Adrenal gland (tissue), 12 donors: ENCODE data around the gene DLGAP3. TPM values are rescaled to one million over a fixed set of nuclear protein-coding genes. Genes with fewer than 3 reads are reported as not detected.

ENCODE experiments used
- DNase-seq, 7 donors: peaks; one replicate each; pipeline ENCODE4 v3.0.0-alpha.2; 2019 to 2020
- H3K27ac ChIP-seq, 5 donors: fragments of 200-600 bp; sonication (generic) in 4 of 5; 1 replicate in 3 of 5; 2 replicates in 2 of 5; pipeline versions ENCODE4 v1.5.1 to v1.8.0; 2016 to 2020; ENCODE audit warnings: mild to moderate bottlenecking in 1 of 5
- H3K27me3 ChIP-seq: fragments of 200-600 bp; 2 replicates; pipeline ENCODE4 v1.8.0; 2021
- H3K36me3 ChIP-seq, 2 donors: fragments of 200-600 bp; replicated peaks in 1 of 2; 1 replicate in 1 of 2; 2 replicates in 1 of 2; pipeline versions ENCODE4 v1.5.1 to v1.8.0; 2018 to 2022
- H3K4me1 ChIP-seq, 2 donors: fragments of 200-600 bp; replicated peaks in 1 of 2; 1 replicate in 1 of 2; 2 replicates in 1 of 2; pipeline versions ENCODE4 v1.5.1 to v1.8.0; 2018 to 2021
- H3K4me3 ChIP-seq, 4 donors: fragments of 200-600 bp; sonication (generic) in 3 of 4; one replicate each; pipeline ENCODE4 v1.5.1; 2016 to 2018
- H3K9me3 ChIP-seq, 3 donors: fragments of 200-600 bp; sonication (generic) in 1 of 3; replicated peaks in 1 of 3; 1 replicate in 2 of 3; 2 replicates in 1 of 3; pipeline versions ENCODE4 v1.5.1 to v1.8.0; 2016 to 2021
- POLR2A ChIP-seq, 2 donors: fragments of 450-650 bp; IDR thresholded peaks; one replicate each; pipeline ENCODE4 v1.6.1; 2017; ENCODE audit warnings: antibody characterized with exemption in 2 of 2, mild to moderate bottlenecking in 2 of 2, moderate library complexity in 1 of 2
- WGBS, 4 donors: extraction: QIAGEN DNeasy Blood & Tissue Kit in 2 of 4; methylation state at CpG; one replicate each; pipeline versions ENCODE4 v1.1.5 to v1.1.7; 2013 to 2017; 5-methylcytosine and 5-hydroxymethylcytosine counted together
- intact Hi-C, 2 donors: fragments of 100-400 bp; cut with DNase I; formaldehyde crosslinking; loops; one replicate each; pipeline versions ENCODE4 v1.14.1 to v1.15.0; 2022 to 2023
- polyA plus RNA-seq, 3 donors: library from polyadenylated mRNA; stranded (reverse); fragments of 200-250 nt in 2 of 3; fragments of 350-450 nt in 1 of 3; fragmentation: Illumina TruSeq in 1 of 3; extraction: RNeasy Lipid Tissue Mini Kit (QIAGEN cat#74804) in 1 of 3; gene quantifications; one replicate each; pipeline ENCODE4 v1.2.3, GENCODE V29; 2013 to 2014
- total RNA-seq, 9 donors: library from RNA; depleted of rRNA in 4 of 9; stranded (reverse); fragments of >200 nt in 4 of 9; fragments of 120-200 nt in 1 of 9; fragmentation: NEBNext Ultra II Directional in 1 of 9; extraction: Animal tissue kit (Norgen Biotek cat#: 25700) in 1 of 9; gene quantifications; one replicate each; pipeline versions ENCODE4 v1.1.0 to v1.2.4, GENCODE V29; 2013 to 2023
- TF ChIP-seq, protein P1 (sequence below), 6 experiments: fragments of 450-650 bp in 4 of 6; fragments of 200-600 bp in 2 of 6; sonication (generic) in 1 of 6; IDR thresholded peaks; 1 replicate in 5 of 6; 2 replicates in 1 of 6; pipeline versions ENCODE4 v1.5.1 to v1.8.0; 2016 to 2021; ENCODE audit warnings: antibody characterized with exemption in 6 of 6, mild to moderate bottlenecking in 2 of 6, moderate library complexity in 1 of 6
- donor health status: healthy with polysubstance abuse.
- donor health status: Bipolar disorder and iron deficiency.
- donor health status: DM: yes; HTN: yes; CAD: no.
- donor health status: DM: no; HTN: no; CAD: no.
- donor health status: DM: no; HTN: no; CAD: no.
- donor health status: DM: yes; HTN: yes; CAD: no.

DLGAP3 gene
- total and polyA plus RNA-seq, 12 donors, result 0.13 to 1.6 (median 0.47) TPM

DNA sequence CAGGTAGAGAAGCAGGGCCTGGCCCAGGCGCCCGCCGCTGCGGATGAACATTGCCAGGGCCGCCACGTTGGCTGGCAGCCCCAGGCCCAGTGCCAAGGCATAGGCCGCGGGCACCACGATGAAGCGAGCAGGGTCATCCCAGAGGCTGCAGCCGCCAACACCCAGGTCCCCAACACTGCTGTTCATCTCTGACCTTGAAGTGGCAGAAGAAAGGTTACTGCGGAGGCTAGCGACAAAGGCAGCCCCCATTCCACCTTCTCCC is 47.7 kb upstream of the DLGAP3 start:
- Histone ChIP-seq H3K27ac (peak overlapping the region in 3 of 5 donors; percentile 26 to 76 (median 49)), H3K9me3 (no peaks in the 10 kb centered on the region), H3K27me3 (no peaks in the 10 kb centered on the region), H3K4me1 (peaks cover 14 to 21% of the 10 kb centered on the region in 2 donors), H3K4me3 (no peak overlapping the region), H3K36me3 (no peaks in the 10 kb centered on the region)
- whole genome bisulfite sequencing, 4 donors, result 31 to 72% (median 52%) methylated on average over 3 to 13 of the region's 13 CpGs
- TF ChIP-seq, protein P1, sequence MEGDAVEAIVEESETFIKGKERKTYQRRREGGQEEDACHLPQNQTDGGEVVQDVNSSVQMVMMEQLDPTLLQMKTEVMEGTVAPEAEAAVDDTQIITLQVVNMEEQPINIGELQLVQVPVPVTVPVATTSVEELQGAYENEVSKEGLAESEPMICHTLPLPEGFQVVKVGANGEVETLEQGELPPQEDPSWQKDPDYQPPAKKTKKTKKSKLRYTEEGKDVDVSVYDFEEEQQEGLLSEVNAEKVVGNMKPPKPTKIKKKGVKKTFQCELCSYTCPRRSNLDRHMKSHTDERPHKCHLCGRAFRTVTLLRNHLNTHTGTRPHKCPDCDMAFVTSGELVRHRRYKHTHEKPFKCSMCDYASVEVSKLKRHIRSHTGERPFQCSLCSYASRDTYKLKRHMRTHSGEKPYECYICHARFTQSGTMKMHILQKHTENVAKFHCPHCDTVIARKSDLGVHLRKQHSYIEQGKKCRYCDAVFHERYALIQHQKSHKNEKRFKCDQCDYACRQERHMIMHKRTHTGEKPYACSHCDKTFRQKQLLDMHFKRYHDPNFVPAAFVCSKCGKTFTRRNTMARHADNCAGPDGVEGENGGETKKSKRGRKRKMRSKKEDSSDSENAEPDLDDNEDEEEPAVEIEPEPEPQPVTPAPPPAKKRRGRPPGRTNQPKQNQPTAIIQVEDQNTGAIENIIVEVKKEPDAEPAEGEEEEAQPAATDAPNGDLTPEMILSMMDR (IDR thresholded peaks at IDR 0.05), result no peak
- no peak for TF ChIP-seq POLR2A (IDR thresholded peaks at IDR 0.05)
- DNase-seq, result peak in 6 of 7 donors; percentile 39 to 66 (median 54)
- intact Hi-C loops, result loop anchor here in 1 of 2 donors (5.0 kb wide), 1 partner anchor 50 kb away; the partner anchor contains the start of gene DLGAP3

DNA sequence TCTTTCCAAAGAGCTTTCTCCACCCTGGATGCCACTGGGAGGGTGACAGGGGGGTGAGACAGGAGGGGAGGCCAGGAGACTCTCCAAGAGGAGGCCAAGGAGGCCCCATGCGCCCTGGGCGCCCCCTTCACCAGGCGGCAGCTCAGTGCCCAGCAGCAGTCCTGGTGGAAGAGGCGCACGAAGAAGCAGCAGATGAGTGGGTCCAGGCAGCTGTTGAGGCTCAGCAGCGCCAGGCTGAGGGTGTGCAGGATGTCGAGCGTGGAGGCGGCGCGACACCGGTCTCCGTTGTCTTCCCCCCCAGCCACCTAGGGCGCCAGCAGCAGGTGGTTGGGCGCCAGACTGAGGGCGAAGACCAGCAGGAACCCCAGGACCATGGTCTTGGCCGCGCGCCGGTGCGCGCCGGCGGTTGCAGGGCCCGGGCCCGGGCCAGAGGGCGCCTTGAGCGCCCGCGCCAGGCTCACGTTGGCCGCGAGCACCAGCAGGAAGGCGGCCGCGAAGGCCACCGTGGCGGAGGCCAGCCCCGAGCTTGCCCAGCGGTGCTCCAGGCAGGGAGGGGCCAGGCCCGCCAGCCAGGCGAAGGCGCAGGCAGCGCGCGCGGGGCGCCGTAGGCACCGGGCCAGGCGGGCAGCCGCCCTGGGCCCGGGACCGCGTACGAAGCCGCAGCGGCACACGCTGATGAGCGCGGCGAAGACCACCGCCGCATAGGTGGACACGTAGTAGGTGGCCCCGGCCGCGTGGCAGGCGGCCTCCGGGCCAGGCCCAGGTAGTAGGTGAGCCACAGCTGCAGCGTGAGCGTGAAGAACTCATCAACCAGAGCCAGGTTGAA is 47.1 kb upstream of the DLGAP3 start:
- peak in 1 of 7 donors; percentile 29 for DNase-seq
- TF ChIP-seq, protein P1 (IDR thresholded peaks at IDR 0.05), result no peak
- TF ChIP-seq POLR2A (IDR thresholded peaks at IDR 0.05), result no peak
- Histone ChIP-seq H3K36me3 (no peaks in the 10 kb centered on the region), H3K4me1 (peaks cover 14 to 21% of the 10 kb centered on the region in 2 donors), H3K27me3 (no peaks in the 10 kb centered on the region), H3K9me3 (no peaks in the 10 kb centered on the region), H3K27ac (peak overlapping the region in 3 of 5 donors; percentile 26 to 76 (median 49)), H3K4me3 (no peak overlapping the region)
- 67 to 73% (median 69%) methylated on average over 41 to 72 of the region's 72 CpGs; no CpG with 5 or more reads in 1 of the 4 donors for WGBS, 4 donors
- intact Hi-C loops, result loop anchor here in 1 of 2 donors (5.0 kb wide), 1 partner anchor 49 kb away; the partner anchor contains the start of gene DLGAP3

DNA sequence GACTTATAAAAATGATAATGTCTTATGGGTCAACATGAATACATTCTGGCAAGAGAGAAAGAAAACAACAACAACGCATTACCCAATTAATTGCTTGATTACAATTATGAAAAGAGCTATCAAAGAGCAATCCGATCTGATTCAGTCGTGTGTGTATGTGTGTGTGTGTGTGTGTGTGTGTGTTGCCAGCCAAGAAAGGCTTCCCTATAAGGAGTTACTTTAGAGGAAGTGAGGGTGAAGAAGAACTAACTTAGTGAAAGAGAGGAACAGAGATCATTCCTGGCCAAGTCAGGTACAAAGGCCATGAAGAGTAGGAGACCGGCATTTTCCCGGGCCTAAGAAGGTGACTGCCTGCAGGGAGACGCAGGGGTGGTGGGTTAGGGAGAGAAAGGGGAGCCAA is 46.3 kb upstream of the DLGAP3 start:
- WGBS, 4 donors, result 79 to 87% (median 80%) methylated on average over 6 of the region's 6 CpGs
- peaks cover 0 to under 1% (median 0%) of the 10 kb centered on the region in 3 donors for H3K9me3 ChIP-seq
- no peaks in the 10 kb centered on the region for H3K36me3 ChIP-seq
- H3K4me3 ChIP-seq, result no peak overlapping the region
- intact Hi-C loops, result loop anchor here in 1 of 2 donors (5.0 kb wide), 1 partner anchor 48 kb away; the partner anchor contains the start of gene DLGAP3
- TF ChIP-seq, protein P1 (IDR thresholded peaks at IDR 0.05), result no peak
- no peak for TF ChIP-seq POLR2A (IDR thresholded peaks at IDR 0.05)
- no peak overlapping the region for H3K27ac ChIP-seq
- DNase-seq, result no peak
- no peaks in the 10 kb centered on the region for H3K27me3 ChIP-seq
- peaks cover 14 to 21% of the 10 kb centered on the region in 2 donors for H3K4me1 ChIP-seq

DNA sequence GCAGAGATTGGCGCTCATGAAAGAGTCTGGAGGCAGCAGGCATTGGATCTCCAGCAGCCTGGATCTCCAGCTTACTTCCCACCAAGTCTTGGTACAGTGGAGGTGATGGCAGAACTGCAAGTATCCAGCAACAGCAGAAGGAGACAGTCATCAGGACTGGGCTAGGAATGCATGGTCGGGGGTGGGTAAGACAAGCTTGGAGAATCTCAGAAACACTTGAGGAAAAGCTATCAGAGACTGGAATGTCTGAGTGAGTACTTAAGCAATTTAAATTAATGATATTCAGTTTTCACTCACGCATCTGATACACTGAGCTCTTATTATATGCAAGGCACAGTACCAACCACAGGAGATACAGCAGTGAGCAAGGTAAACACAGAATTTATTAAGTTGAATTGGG is 45.9 kb upstream of the DLGAP3 start:
- H3K27ac ChIP-seq, result no peak overlapping the region
- H3K27me3 ChIP-seq, result no peaks in the 10 kb centered on the region
- no peak for TF ChIP-seq POLR2A (IDR thresholded peaks at IDR 0.05)
- TF ChIP-seq, protein P1 (IDR thresholded peaks at IDR 0.05), result no peak
- intact Hi-C loops, result loop anchor here in 1 of 2 donors (5.0 kb wide), 1 partner anchor 48 kb away; the partner anchor contains the start of gene DLGAP3
- no peaks in the 10 kb centered on the region for H3K36me3 ChIP-seq
- DNase-seq, result no peak
- WGBS, 4 donors, result 90 to 95% (median 91%) methylated on average over 3 of the region's 3 CpGs
- H3K4me3 ChIP-seq, result no peak overlapping the region
- H3K9me3 ChIP-seq, result peaks cover 0 to 5% (median 0%) of the 10 kb centered on the region in 3 donors
- H3K4me1 ChIP-seq, result peaks cover 14 to 21% of the 10 kb centered on the region in 2 donors
